ENCODE results near the gene PAOX. TPM values are rescaled to one million over a fixed set of nuclear protein-coding genes. Genes with fewer than 3 reads are reported as not detected.

PAOX gene
- total RNA-seq: 5.9 to 7.6 TPM (median 6.3 TPM) in 3 replicates
- long read RNA-seq, partial matches to known transcripts: 1 of 6 reads
- long read RNA-seq, other reads (novel, unspliced or antisense): 2 of 6 reads

DNA sequence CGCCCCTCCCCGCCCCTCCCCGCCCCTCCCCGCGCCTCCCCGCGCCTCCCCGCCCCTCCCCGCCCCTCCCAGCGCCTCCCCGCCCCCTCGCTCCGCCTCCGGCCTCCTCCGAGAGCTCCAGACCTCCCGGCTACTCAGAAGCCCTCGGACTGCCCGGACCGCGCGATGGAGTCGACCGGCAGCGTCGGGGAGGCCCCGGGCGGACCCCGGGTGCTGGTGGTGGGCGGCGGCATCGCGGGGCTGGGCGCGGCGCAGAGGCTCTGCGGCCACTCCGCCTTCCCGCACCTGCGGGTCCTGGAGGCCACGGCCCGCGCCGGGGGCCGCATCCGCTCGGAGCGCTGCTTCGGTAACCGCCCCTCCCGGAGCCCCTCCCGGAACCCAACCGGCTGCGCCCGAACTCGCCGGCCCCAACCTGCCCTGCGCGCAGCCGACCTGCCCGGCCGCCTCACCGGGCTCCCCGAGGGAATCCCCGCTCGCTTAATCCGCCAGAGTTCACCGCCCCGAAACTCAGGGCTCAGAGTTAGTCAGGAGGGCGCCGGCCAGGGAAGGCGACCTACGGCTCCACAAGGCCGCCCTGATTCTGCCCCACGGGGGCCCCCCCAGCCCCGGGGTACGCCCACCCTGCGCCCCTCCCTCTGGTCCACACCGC is at the start of gene PAOX:
TSS of gene PAOX (plus strand) at position 111 of the 649 bp plus-strand sequence. CDS start at position 166, 55 bp downstream.
- TF ChIP-seq, protein P1, sequence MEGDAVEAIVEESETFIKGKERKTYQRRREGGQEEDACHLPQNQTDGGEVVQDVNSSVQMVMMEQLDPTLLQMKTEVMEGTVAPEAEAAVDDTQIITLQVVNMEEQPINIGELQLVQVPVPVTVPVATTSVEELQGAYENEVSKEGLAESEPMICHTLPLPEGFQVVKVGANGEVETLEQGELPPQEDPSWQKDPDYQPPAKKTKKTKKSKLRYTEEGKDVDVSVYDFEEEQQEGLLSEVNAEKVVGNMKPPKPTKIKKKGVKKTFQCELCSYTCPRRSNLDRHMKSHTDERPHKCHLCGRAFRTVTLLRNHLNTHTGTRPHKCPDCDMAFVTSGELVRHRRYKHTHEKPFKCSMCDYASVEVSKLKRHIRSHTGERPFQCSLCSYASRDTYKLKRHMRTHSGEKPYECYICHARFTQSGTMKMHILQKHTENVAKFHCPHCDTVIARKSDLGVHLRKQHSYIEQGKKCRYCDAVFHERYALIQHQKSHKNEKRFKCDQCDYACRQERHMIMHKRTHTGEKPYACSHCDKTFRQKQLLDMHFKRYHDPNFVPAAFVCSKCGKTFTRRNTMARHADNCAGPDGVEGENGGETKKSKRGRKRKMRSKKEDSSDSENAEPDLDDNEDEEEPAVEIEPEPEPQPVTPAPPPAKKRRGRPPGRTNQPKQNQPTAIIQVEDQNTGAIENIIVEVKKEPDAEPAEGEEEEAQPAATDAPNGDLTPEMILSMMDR (IDR thresholded peaks at IDR 0.05): no peak
- H3K27ac Mint-ChIP-seq (ENCODE audit: unreplicated experiment): peak within 1 kb of the TSS; percentile 75
- peak within 1 kb of the TSS; percentile 75 for H3K4me3 Mint-ChIP-seq (ENCODE audit: unreplicated experiment)
- no peaks in the 10 kb centered on the region for H3K27me3 Mint-ChIP-seq (ENCODE audit: low read depth)
- no peak for DNase-seq (ENCODE audit: low spot score)
- peaks cover 6% of the 10 kb centered on the region for H3K4me1 Mint-ChIP-seq (ENCODE audit: low read depth)
- no peaks in the 10 kb centered on the region for H3K9me3 Mint-ChIP-seq (ENCODE audit: low read depth)
- H3K36me3 Mint-ChIP-seq (ENCODE audit: low read depth): no peaks in the 10 kb centered on the region

DNA sequence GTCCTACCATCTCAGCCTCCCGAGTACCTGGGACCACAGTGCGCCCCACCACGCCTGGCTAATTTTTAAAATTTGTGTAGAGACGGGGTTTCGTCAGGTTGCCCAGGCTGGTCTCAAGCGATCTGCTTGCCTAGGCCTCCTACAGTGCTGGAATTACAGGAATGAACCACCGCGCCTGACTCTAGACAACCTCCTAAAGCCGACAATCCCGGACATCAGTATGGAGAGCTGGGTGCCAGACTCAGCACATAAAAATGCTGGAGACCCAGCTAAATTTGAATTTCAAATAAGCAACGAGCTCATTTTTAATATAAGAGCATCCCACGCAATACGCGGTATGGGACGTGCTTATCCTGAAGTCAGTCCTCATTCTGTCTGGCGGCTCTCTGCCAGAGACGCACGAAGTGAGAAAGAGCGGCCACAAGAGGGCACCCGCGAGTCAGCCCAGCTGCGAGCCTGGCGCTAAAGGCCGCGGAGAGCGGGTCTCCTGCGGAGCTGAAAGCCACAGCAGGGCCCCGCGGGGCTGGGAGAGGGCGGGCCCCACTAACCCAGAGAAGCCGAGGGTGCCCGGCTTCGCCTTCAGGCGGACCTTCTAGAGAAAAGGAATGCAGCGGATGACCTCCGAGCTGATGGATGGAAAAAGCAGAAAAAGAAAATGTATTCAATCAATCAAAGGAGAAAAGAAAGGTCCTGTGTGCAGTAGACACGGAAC is 49.4 kb upstream of the PAOX start:
- peaks cover 19% of the 10 kb centered on the region for H3K27me3 Mint-ChIP-seq (ENCODE audit: low read depth)
- H3K4me1 Mint-ChIP-seq (ENCODE audit: low read depth): peaks cover 43% of the 10 kb centered on the region
- peak; percentile 95 for DNase-seq (ENCODE audit: low spot score)
- H3K9me3 Mint-ChIP-seq (ENCODE audit: low read depth): no peaks in the 10 kb centered on the region
- no peaks in the 10 kb centered on the region for H3K36me3 Mint-ChIP-seq (ENCODE audit: low read depth)
- H3K27ac Mint-ChIP-seq (ENCODE audit: unreplicated experiment): peak overlapping the region; percentile 94
- peak overlapping the region; percentile 55 for H3K4me3 Mint-ChIP-seq (ENCODE audit: unreplicated experiment)
- TF ChIP-seq, protein P1 (IDR thresholded peaks at IDR 0.05): peak; percentile 99

DNA sequence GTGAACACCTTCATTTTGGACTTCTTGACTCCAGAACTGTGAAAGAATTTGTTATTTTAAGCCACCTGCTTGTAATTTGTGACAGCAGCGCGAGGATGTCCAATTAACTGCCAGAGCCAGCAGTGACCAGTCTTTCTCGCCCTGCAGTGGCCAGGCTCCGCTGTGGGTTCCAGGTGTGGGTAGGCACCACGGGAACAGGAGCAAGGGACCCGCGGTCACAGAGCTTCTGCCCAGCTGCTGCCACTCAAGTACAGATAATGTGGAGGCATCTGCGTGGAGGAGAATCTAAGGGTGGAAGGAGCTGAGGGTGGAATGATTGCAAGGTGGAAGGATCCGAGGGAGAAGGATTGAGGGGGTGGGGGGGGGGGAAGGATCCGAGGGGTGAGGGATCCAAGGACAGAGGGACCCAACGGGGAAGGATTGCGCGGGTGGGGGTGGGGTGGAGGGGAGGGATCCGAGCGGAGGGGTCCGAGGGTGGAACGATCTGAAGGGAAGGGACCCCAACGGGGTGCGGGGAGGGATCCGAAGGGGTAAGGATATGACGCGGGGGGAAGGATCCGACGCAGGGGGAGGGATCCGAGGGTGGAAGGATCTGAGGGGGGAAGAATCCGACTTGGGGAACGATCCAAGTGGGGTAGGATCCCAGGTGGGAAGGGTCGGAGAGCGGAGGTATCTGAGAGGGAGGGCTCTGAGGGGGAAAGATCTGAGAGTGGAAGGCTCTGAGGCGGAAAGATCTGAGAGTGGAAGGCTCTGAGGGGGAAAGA is 45.9 kb upstream of the PAOX start:
- DNase-seq (ENCODE audit: low spot score): peak; percentile 77
- Mint-ChIP-seq H3K27me3 (ENCODE audit: low read depth) (peaks cover 22% of the 10 kb centered on the region), H3K36me3 (ENCODE audit: low read depth) (no peaks in the 10 kb centered on the region), H3K4me1 (ENCODE audit: low read depth) (peaks cover 23% of the 10 kb centered on the region), H3K4me3 (ENCODE audit: unreplicated experiment) (no peak overlapping the region), H3K27ac (ENCODE audit: unreplicated experiment) (no peak overlapping the region), H3K9me3 (ENCODE audit: low read depth) (no peaks in the 10 kb centered on the region)
- TF ChIP-seq, protein P1 (IDR thresholded peaks at IDR 0.05): no peak

DNA sequence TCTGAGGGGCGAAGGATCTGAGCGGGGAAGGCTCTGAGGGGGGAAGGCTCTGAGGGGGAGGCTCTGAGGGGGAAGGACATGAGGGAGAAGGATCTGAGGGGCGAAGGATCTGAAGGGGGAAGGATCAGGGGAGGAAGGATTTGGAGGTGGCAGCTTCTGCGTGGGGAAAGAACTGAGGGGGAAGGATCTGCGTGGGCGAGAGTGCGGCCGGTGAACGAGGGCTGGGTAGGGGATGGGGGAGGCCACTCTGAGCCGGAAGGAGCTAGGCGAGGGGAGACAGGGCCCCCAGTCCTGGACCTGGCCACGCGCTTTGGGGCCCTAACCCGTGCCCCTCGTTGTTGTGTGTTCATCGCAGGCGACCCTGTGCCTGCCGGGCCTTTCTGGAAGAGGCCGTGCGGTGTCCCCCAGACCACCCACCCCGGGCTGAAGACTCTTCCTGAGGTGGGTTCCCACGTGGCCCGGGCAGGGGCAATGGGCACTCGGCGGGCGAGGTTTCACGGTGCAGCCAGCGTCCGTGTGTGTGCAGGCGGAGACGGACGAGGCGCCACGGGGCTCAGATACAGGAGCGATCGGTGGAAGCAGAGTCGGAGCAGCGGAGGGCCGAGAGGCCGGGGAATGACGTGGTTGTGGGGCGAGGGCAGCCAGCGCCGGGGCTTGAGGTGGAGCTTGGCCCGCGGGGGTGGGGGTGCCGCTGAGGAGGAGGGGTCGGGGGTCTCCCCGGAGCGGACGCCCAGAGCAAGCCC is 44.4 kb upstream of the PAOX start:
- Mint-ChIP-seq H3K4me1 (ENCODE audit: low read depth) (peaks cover 7% of the 10 kb centered on the region), H3K27me3 (ENCODE audit: low read depth) (peaks cover 22% of the 10 kb centered on the region), H3K9me3 (ENCODE audit: low read depth) (no peaks in the 10 kb centered on the region), H3K4me3 (ENCODE audit: unreplicated experiment) (peak overlapping the region; percentile 70), H3K27ac (ENCODE audit: unreplicated experiment) (no peak overlapping the region), H3K36me3 (ENCODE audit: low read depth) (no peaks in the 10 kb centered on the region)
- peak; percentile 94 for DNase-seq (ENCODE audit: low spot score)
- TF ChIP-seq, protein P1 (IDR thresholded peaks at IDR 0.05): no peak

Measured in chondrocyte (in vitro differentiated cells).